ENCODE data around the gene DKKL1. TPM values are rescaled to one million over a fixed set of nuclear protein-coding genes. Genes with fewer than 3 reads are reported as not detected.

The DKKL1 gene
- total RNA-seq, 2 donors from 2014 or later = not detected

DNA sequence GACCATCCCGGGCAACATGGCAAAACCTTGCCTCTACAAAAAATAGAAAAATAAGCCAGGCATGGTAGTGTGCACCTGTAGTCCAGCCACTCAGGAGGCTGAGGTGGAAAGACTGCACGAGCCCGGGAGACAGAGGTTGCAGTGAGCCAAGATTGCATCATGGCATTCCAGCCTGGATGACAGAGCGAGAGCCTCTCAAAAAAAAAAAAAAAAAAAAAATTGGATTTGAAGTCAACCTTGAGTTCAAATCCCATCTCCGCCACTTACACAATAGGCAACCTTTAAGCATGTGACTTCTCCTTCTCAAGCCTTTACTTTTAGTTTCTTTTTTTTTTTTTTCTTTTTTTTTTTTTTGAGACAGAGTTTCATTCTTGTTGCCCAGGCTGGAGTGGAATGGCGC lies 36.4 kb downstream of the DKKL1 start:
- Mint-ChIP-seq H3K9me3 (no peaks in the 10 kb centered on the region), H3K36me3 (no peaks in the 10 kb centered on the region), H3K27ac (no peak overlapping the region)
- no peak for DNase-seq (ENCODE audit: low spot score in 2 of 2)
- ATAC-seq = no peak

GRCh38 chr19:49403404-49404187 lies 39.9 kb downstream of the DKKL1 start:
- no peak for ATAC-seq
- no peaks in the 10 kb centered on the region for H3K36me3 Mint-ChIP-seq
- H3K9me3 Mint-ChIP-seq = no peaks in the 10 kb centered on the region
- DNase-seq (ENCODE audit: low spot score in 2 of 2) = no peak
- peak overlapping the region in 1 of 2 donors; percentile 32 for H3K27ac Mint-ChIP-seq

GRCh38 chr19:49407079-49407478 lies 43.4 kb downstream of the DKKL1 start:
- Mint-ChIP-seq H3K36me3 (no peaks in the 10 kb centered on the region), H3K9me3 (peaks cover 0 to 6% of the 10 kb centered on the region in 2 donors), H3K27ac (no peak overlapping the region)
- no peak for DNase-seq (ENCODE audit: low spot score in 2 of 2)
- no peak for ATAC-seq

- DNase-seq (ENCODE audit: low spot score in 2 of 2) (no peak), ATAC-seq (peak in 1 of 2 donors; percentile 64)
- Mint-ChIP-seq H3K9me3 (peaks cover 0 to 6% of the 10 kb centered on the region in 2 donors), H3K27ac (no peak overlapping the region), H3K36me3 (no peaks in the 10 kb centered on the region)
Observed at GRCh38 chr19:49407482-49408015, 43.9 kb downstream of the DKKL1 start.

DNA sequence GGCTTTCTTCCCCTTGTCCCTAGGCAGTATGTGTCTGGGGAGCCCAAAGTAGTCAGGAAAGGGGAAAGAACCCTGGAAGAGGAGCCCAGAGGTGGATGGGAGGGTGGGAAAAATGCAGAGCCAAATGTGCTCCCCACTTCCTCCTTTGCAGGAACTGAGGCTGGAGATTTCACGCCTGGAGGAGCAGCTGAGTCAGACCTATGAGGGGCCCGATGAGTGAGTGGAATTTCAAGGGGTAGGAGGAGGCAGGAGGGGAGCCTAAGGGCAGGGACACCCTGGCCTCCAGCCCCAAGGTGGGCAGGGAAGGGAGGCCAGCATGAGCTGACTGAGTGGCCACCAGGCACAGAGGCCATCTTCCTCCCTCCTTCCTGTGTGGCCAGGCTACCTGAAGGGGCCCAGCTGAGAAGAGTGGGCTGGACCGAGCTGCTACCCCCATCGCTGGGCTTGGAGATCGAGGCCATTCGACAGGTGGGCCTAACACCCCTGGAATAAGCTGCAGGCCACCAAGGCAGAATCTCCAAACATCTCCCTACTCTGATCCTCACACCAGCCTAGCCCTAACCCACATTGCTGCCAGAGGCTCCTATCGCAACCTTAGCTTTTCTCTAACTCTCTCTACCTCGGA lies 45.3 kb downstream of the DKKL1 start:
- H3K9me3 Mint-ChIP-seq = peaks cover 0 to 6% of the 10 kb centered on the region in 2 donors
- H3K36me3 Mint-ChIP-seq = no peaks in the 10 kb centered on the region
- ATAC-seq (peak in 1 of 2 donors; percentile 27), DNase-seq (ENCODE audit: low spot score in 2 of 2) (no peak)
- peak overlapping the region; percentile 87 to 92 for H3K27ac Mint-ChIP-seq

GRCh38 chr19:49409441-49410029 lies 45.9 kb downstream of the DKKL1 start:
- peaks cover 0 to 6% of the 10 kb centered on the region in 2 donors for H3K9me3 Mint-ChIP-seq
- H3K36me3 Mint-ChIP-seq = no peaks in the 10 kb centered on the region
- DNase-seq (ENCODE audit: low spot score in 2 of 2) = no peak
- H3K27ac Mint-ChIP-seq = peak overlapping the region; percentile 87 to 92
- ATAC-seq = peak; percentile 44 to 74

DNA sequence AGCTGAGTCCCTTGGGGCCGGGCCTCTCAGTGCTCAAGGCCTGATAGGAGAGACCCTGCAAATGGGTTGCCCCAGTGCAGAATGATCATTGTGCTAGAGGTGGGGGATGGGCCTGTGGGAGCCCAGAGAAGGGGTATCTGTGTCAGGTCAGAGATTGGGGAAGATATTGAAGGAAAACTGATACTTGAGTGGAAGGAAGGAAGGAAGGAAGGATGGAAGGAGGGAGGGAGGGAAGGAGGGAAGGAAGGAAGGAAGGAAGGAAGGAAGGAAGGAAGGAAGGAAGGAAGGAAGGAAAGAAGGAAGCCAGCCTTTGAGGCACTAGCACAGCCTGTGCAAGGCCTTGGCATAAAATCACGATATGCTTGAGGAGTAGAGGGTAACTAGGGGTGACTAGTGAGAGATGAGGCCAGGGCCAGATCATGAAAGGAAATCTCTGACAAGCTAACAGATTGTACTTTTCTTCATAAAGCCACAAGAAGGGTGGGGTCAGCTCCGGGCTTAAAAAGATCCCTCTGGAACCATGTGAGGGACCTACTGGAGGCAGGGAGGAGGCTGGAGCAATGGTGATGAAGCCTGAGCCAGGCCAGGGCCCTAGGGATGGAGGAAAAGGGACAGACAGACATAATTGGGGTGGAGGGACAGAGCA lies 48.1 kb downstream of the DKKL1 start:
- DNase-seq (ENCODE audit: low spot score in 2 of 2) (no peak), ATAC-seq (no peak)
- peaks cover 0 to 6% of the 10 kb centered on the region in 2 donors for H3K9me3 Mint-ChIP-seq
- no peaks in the 10 kb centered on the region for H3K36me3 Mint-ChIP-seq
- H3K27ac Mint-ChIP-seq = peak overlapping the region in 1 of 2 donors; percentile 6

GRCh38 chr19:49413348-49413747 lies 49.7 kb downstream of the DKKL1 start:
- Mint-ChIP-seq H3K27ac (no peak overlapping the region), H3K36me3 (no peaks in the 10 kb centered on the region), H3K9me3 (peaks cover 0 to 6% of the 10 kb centered on the region in 2 donors)
- DNase-seq (ENCODE audit: low spot score in 2 of 2) (no peak), ATAC-seq (no peak)

DNA sequence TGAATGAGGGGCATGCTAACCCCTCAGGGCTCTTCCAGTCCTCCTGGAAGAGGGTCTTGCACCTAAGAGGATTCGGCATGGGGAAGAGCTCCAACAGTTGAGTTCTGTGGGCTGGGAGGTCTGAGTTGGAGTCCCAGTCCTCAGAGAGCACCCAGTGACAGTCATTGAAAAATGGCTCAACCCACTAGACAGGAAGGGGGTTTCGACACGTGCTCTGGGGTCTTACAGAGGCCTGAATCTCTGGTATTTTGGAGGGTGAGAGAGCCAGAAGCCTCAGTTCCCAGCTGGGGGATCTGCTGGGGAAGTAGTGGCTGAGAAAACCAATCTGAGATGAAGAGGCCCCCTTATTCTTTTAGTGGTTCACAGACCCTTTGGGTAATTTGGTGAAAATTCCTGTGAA lies 50.6 kb downstream of the DKKL1 start:
- ATAC-seq = no peak
- peaks cover 0 to 5% of the 10 kb centered on the region in 2 donors for H3K9me3 Mint-ChIP-seq
- H3K27ac Mint-ChIP-seq = no peak overlapping the region
- no peaks in the 10 kb centered on the region for H3K36me3 Mint-ChIP-seq
- no peak for DNase-seq (ENCODE audit: low spot score in 2 of 2)

DNA sequence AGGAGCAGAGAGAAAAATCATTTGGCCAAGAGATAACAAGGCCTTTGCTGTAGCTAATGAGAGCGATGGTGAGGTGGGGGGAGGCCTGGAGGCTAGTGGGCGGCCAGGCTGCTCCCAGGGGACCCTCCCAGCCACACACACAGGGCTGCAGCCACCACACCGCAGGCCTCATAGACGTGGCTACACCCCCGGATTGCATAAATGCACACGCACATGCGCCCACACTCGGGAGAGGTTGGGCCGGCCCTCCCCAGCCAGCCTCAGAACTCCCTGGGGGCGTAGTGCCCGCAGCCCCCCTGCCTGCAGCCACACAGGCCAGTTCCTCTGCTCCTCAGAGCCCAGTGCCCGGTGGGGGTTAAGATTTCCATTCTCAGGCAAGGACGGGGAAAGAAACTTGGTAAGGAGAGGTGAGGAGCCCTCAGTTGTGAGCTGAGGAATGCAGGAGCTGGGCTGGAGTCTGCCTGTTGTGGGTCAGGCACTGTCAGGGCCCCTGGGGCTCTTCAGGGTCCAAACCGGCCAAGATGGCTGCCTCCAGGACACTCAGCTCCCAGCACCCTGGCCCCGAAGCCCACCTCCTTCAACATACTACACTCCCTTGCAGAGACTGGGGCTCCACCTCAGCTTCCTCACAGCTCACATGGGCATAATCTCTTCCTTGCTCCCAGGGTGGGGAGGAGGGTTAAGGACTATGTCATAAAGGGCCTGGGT lies 51.6 kb downstream of the DKKL1 start:
- Mint-ChIP-seq H3K9me3 (no peaks in the 10 kb centered on the region), H3K27ac (no peak overlapping the region), H3K36me3 (no peaks in the 10 kb centered on the region)
- ATAC-seq (no peak), DNase-seq (ENCODE audit: low spot score in 2 of 2) (no peak)

DNA sequence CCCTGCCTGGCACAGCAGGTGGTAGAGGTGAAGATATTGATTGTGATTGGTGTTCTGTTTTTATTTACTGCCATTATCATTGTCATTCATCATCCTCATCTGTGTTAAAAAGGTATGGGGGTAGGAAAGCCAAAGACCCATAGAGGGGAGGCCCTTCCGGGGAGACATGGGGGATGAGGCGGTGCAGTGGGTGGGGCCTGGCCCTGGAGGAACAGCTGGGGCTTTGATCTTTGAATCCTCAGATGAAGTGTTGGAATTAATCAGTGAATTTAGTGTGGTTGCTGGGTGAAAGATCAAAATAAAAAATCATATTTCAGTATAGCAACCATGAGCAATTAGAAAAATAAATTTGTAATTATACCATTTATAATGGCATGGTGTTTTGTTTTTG lies 52.1 kb downstream of the DKKL1 start:
- Mint-ChIP-seq H3K36me3 (no peaks in the 10 kb centered on the region), H3K9me3 (no peaks in the 10 kb centered on the region), H3K27ac (no peak overlapping the region)
- no peak for ATAC-seq
- DNase-seq (ENCODE audit: low spot score in 2 of 2) = no peak

DNA sequence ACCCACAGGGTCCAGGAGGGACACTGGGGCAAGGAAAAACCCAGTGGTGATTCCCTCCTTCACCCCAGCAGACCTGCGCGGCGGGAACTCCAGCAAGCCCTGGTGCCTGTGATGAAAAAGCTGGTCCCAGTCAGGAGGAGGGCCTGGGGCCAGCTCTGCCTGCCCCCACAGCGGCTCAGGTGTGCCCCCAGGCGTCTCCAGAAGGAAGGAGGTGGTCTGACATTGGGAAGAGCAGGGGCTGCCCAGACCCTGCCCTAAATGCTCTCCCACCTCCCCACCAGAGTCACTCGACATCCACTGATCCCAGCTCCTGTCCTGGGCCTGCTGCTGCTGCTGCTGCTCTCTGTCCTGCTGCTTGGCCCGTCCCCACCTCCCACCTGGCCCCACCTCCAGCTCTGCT lies 53.4 kb downstream of the DKKL1 start:
- H3K27ac Mint-ChIP-seq = no peak overlapping the region
- DNase-seq (ENCODE audit: low spot score in 2 of 2) (no peak), ATAC-seq (no peak)
- H3K36me3 Mint-ChIP-seq = peaks cover 0 to 5% of the 10 kb centered on the region in 2 donors
- H3K9me3 Mint-ChIP-seq = no peaks in the 10 kb centered on the region

- no peak for DNase-seq (ENCODE audit: low spot score in 2 of 2)
- no peaks in the 10 kb centered on the region for H3K9me3 Mint-ChIP-seq
- H3K36me3 Mint-ChIP-seq = peaks cover 0 to 5% of the 10 kb centered on the region in 2 donors
- no peak overlapping the region for H3K27ac Mint-ChIP-seq
- no peak for ATAC-seq
Observed at GRCh38 chr19:49418511-49418910, 54.8 kb downstream of the DKKL1 start.

- Mint-ChIP-seq H3K9me3 (no peaks in the 10 kb centered on the region), H3K27ac (no peak overlapping the region), H3K36me3 (peaks cover 0 to 5% of the 10 kb centered on the region in 2 donors)
- ATAC-seq (no peak), DNase-seq (ENCODE audit: low spot score in 2 of 2) (no peak)
Observed at GRCh38 chr19:49419173-49419572, 55.5 kb downstream of the DKKL1 start.

DNA sequence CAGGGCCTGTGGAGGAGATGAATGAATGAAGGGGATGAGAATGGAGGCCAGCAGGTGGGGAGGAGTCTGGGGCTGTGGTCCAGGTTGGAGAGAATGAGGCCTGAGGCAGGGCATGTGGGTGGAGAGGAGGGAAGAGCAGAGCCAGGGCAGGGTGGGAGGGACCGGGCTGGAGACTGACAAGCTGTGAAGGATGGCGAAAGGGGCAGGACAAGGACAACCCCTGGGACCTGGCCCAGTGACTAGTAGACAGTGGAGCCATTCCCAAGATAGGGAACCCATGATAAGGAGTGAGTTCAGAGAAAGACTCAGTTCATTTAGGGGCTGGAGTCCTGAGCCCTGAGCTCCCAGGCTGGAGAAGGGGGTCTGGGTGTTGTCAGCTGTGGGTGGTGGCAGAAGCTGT lies 56.5 kb downstream of the DKKL1 start:
- peaks cover 0 to 5% of the 10 kb centered on the region in 2 donors for H3K36me3 Mint-ChIP-seq
- ATAC-seq = no peak
- H3K9me3 Mint-ChIP-seq = no peaks in the 10 kb centered on the region
- no peak for DNase-seq (ENCODE audit: low spot score in 2 of 2)
- peak overlapping the region in 1 of 2 donors; percentile 11 for H3K27ac Mint-ChIP-seq

Measured in activated naive CD4-positive, alpha-beta T cell treated with anti-CD3 and anti-CD28 coated beads, Interleukin-2, amount 50 U/mL, for 72 hours (primary cell).